IPS-15b (cell line): ENCODE measurements around the gene FYTTD1.
"Not testable (repeated sequence)": the region's sequence is repeated elsewhere in the genome, so short reads cannot be mapped to it uniquely, and the experiment has no call there.

ENCODE experiments used
- H3K27me3 ChIP-seq: one replicate; pipeline ENCODE4 v1.6.1; 2013; ENCODE audit warnings: low read length; ENCODE audit not compliant: control insufficient read depth, insufficient read depth
- H3K36me3 ChIP-seq: one replicate; pipeline ENCODE4 v1.6.1; 2013; ENCODE audit warnings: low read length; ENCODE audit not compliant: control insufficient read depth, insufficient read depth
- H3K4me1 ChIP-seq: one replicate; pipeline ENCODE4 v1.6.1; 2013; ENCODE audit warnings: mild to moderate bottlenecking, low read length; ENCODE audit not compliant: control insufficient read depth, insufficient read depth
- H3K4me3 ChIP-seq: one replicate; pipeline ENCODE4 v1.5.1; 2013; ENCODE audit warnings: low read depth, low read length
- H3K9ac ChIP-seq: one replicate; pipeline ENCODE4 v1.6.1; 2013; ENCODE audit warnings: low read depth, mild to moderate bottlenecking, low read length
- H3K9me3 ChIP-seq: one replicate; pipeline ENCODE4 v1.6.1; 2013; ENCODE audit warnings: mild to moderate bottlenecking, low read length; ENCODE audit not compliant: control insufficient read depth, insufficient read depth

Gene FYTTD1

GRCh38 chr3:197749601-197750395 is at the start of gene FYTTD1:
Gene FYTTD1 (plus strand): TSS chr3:197749883. CDS start chr3:197749972, 89 bp downstream.
- Histone ChIP-seq H3K27me3 (peaks cover 33% of the 10 kb centered on the region), H3K36me3 (no peaks in the 10 kb centered on the region), H3K4me1 (peaks cover 3% of the 10 kb centered on the region), H3K9ac (peak within 1 kb of the TSS; percentile 54), H3K9me3 (no peaks in the 10 kb centered on the region), H3K4me3 (peak within 1 kb of the TSS; percentile 88)

GRCh38 chr3:197700095-197700494 is 49.6 kb upstream of the FYTTD1 start:
- Histone ChIP-seq H3K4me1 (no peaks in the 10 kb centered on the region), H3K9me3 (no peaks in the 10 kb centered on the region), H3K9ac (no peak overlapping the region), H3K36me3 (peaks cover 5% of the 10 kb centered on the region), H3K4me3 (no peak overlapping the region), H3K27me3 (no peaks in the 10 kb centered on the region)

DNA sequence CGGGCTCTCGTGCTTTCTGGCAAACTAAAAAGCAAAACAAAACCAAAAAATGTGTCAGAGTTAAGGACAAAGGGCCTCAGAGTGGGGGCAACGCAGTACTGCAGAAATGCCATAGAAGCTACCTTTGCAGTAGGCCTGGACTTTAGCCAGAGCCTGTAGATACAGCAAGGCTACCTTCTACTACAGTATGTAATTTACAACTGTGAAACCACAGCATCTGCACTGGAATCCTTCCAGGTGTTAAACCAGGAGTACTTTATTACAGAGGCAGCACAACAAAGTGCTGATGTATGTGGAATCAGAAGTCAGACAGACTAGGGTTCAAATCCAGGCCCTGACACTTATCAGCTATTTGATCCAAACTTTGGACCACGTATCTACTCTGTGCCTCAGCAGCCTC is 47.8 kb upstream of the FYTTD1 start:
- no peak overlapping the region for H3K9ac ChIP-seq
- no peaks in the 10 kb centered on the region for H3K9me3 ChIP-seq

GRCh38 chr3:197706658-197707057 is 43.0 kb upstream of the FYTTD1 start:
- no peak overlapping the region for H3K9ac ChIP-seq

More for the DNA sequence above, 47.8 kb upstream of the FYTTD1 start:
- Histone ChIP-seq H3K4me1 (no peaks in the 10 kb centered on the region), H3K36me3 (no peaks in the 10 kb centered on the region), H3K4me3 (no peak overlapping the region), H3K27me3 (no peaks in the 10 kb centered on the region)

GRCh38 chr3:197709135-197709534 is 40.5 kb upstream of the FYTTD1 start:
- Histone ChIP-seq H3K27me3 (no peaks in the 10 kb centered on the region), H3K9me3 (no peaks in the 10 kb centered on the region), H3K4me3 (no peak overlapping the region), H3K4me1 (no peaks in the 10 kb centered on the region), H3K9ac (no peak overlapping the region), H3K36me3 (no peaks in the 10 kb centered on the region)

More at GRCh38 chr3:197706658-197707057, 43.0 kb upstream of the FYTTD1 start:
- no peaks in the 10 kb centered on the region for H3K9me3 ChIP-seq
- H3K4me3 ChIP-seq, result no peak overlapping the region
- no peaks in the 10 kb centered on the region for H3K4me1 ChIP-seq
- no peaks in the 10 kb centered on the region for H3K36me3 ChIP-seq
- no peaks in the 10 kb centered on the region for H3K27me3 ChIP-seq

DNA sequence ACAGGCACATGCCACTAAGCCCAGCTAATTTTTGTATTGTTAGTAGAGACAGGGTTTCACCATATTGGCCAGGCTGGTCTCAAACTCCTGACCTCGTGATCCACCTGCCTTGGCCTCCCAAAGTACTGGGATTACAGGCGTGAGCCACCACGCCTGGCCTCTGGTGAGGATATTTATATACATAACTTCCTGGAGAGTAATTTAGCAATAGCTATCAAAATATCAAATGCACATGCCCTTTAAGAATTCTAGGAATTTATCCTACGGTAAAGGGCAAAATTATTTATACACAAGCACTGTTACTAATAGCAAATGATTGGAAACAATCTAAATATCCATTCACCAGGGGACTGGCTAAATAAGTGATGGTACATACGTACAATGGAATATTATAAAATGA is 38.7 kb upstream of the FYTTD1 start:
- not testable (repeated sequence) for H3K36me3 ChIP-seq, H3K4me1 ChIP-seq, H3K9ac ChIP-seq, H3K4me3 ChIP-seq, H3K27me3 ChIP-seq, H3K9me3 ChIP-seq

GRCh38 chr3:197711973-197712707 is 37.5 kb upstream of the FYTTD1 start:
- Histone ChIP-seq H3K4me3 (no peak overlapping the region), H3K4me1 (no peaks in the 10 kb centered on the region), H3K36me3 (no peaks in the 10 kb centered on the region), H3K27me3 (no peaks in the 10 kb centered on the region), H3K9me3 (no peaks in the 10 kb centered on the region), H3K9ac (no peak overlapping the region)

DNA sequence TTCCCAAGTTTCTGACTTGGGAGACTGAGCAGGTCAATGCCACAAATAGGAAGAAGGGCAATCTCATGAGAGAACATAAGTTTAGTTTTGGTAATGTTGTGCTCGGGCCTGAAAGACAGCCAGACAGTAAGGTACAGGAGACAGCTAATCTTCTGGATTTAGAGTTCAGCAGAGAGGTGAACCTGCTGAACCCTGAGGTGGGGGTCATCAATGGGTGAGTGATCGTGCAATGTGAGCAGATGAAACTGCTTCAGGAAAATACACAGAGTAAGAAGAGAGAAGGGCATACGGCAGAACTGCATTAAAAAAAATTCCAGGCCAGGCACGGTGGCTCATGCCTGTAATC is 36.2 kb upstream of the FYTTD1 start:
- Histone ChIP-seq H3K36me3 (no peaks in the 10 kb centered on the region), H3K4me3 (no peak overlapping the region), H3K9me3 (no peaks in the 10 kb centered on the region), H3K9ac (no peak overlapping the region), H3K27me3 (no peaks in the 10 kb centered on the region), H3K4me1 (no peaks in the 10 kb centered on the region)

- no peak overlapping the region for H3K9ac ChIP-seq
- no peaks in the 10 kb centered on the region for H3K4me1 ChIP-seq
- no peaks in the 10 kb centered on the region for H3K27me3 ChIP-seq
- no peaks in the 10 kb centered on the region for H3K36me3 ChIP-seq
- H3K9me3 ChIP-seq, result no peaks in the 10 kb centered on the region
- H3K4me3 ChIP-seq, result no peak overlapping the region
Observed at GRCh38 chr3:197714251-197714650, 35.4 kb upstream of the FYTTD1 start.

- H3K4me1 ChIP-seq, result no peaks in the 10 kb centered on the region
- no peaks in the 10 kb centered on the region for H3K27me3 ChIP-seq
- no peaks in the 10 kb centered on the region for H3K9me3 ChIP-seq
- no peak overlapping the region for H3K4me3 ChIP-seq
- no peak overlapping the region for H3K9ac ChIP-seq
- no peaks in the 10 kb centered on the region for H3K36me3 ChIP-seq
Observed at GRCh38 chr3:197718891-197719290, 30.8 kb upstream of the FYTTD1 start.

GRCh38 chr3:197720694-197721093 is 29.0 kb upstream of the FYTTD1 start:
- H3K9ac ChIP-seq, result no peak overlapping the region
- H3K9me3 ChIP-seq, result no peaks in the 10 kb centered on the region
- H3K36me3 ChIP-seq, result no peaks in the 10 kb centered on the region

GRCh38 chr3:197722734-197723133 is 26.9 kb upstream of the FYTTD1 start:
- H3K9me3 ChIP-seq, result no peaks in the 10 kb centered on the region
- H3K4me3 ChIP-seq, result no peak overlapping the region
- H3K36me3 ChIP-seq, result no peaks in the 10 kb centered on the region
- no peaks in the 10 kb centered on the region for H3K27me3 ChIP-seq
- no peak overlapping the region for H3K9ac ChIP-seq
- no peaks in the 10 kb centered on the region for H3K4me1 ChIP-seq

More at GRCh38 chr3:197720694-197721093, 29.0 kb upstream of the FYTTD1 start:
- no peaks in the 10 kb centered on the region for H3K4me1 ChIP-seq
- H3K4me3 ChIP-seq, result no peak overlapping the region
- no peaks in the 10 kb centered on the region for H3K27me3 ChIP-seq
